GM18858 (cell line): ENCODE data around the gene RABL3.
A peak's percentile ranks its signal among the peaks of the same experiment; 100 is the strongest.
"Not testable (repeated sequence)": the region's sequence is repeated elsewhere in the genome, so short reads cannot be mapped to it uniquely, and the experiment has no call there.

Source experiments
- ATAC-seq: cut with Tn5 transposase; IDR thresholded peaks from one replicate; pipeline ENCODE4 v1.9.1; 2021; ENCODE audit not compliant: unreplicated experiment

RABL3 gene

GRCh38 chr3:120684896-120685295, 57.4 kb downstream of the RABL3 start:
- no peak for ATAC-seq

GRCh38 chr3:120683671-120684301, 58.5 kb downstream of the RABL3 start:
- no peak for ATAC-seq

- no peak for ATAC-seq
Measured at GRCh38 chr3:120683213-120683612, 59.1 kb downstream of the RABL3 start.

GRCh38 chr3:120682095-120682681, 60.1 kb downstream of the RABL3 start, which contains the start of gene HGD:
Gene HGD, minus strand, starts transcription at chr3:120682239. Its CDS starts 128 bp downstream, at chr3:120682111.
- ATAC-seq: no peak

GRCh38 chr3:120681506-120682038, 60.7 kb downstream of the RABL3 start:
- ATAC-seq: no peak

GRCh38 chr3:120681018-120681417, 61.3 kb downstream of the RABL3 start:
- no peak for ATAC-seq

GRCh38 chr3:120680193-120680894, 62.0 kb downstream of the RABL3 start:
- ATAC-seq: no peak

- ATAC-seq: peak; percentile 44
Measured at GRCh38 chr3:120678984-120679383, 63.3 kb downstream of the RABL3 start.

- peak; percentile 77 for ATAC-seq
Measured at GRCh38 chr3:120678331-120678947, 63.9 kb downstream of the RABL3 start.

- not testable (repeated sequence) for ATAC-seq
Measured at GRCh38 chr3:120677193-120677592, 65.1 kb downstream of the RABL3 start.

- no peak for ATAC-seq
Measured at GRCh38 chr3:120673116-120673515, 69.2 kb downstream of the RABL3 start.

GRCh38 chr3:120670576-120670975, 71.7 kb downstream of the RABL3 start:
- ATAC-seq: no peak

- ATAC-seq: no peak
Measured at GRCh38 chr3:120664926-120665325, 77.4 kb downstream of the RABL3 start.

GRCh38 chr3:120661945-120662344, 80.4 kb downstream of the RABL3 start:
- ATAC-seq: no peak

GRCh38 chr3:120661106-120661905, 81.0 kb downstream of the RABL3 start:
- no peak for ATAC-seq

GRCh38 chr3:120659834-120660233, 82.5 kb downstream of the RABL3 start:
- no peak for ATAC-seq

- ATAC-seq: no peak
Measured at GRCh38 chr3:120659285-120659684, 83.0 kb downstream of the RABL3 start.

GRCh38 chr3:120652896-120653545, 89.3 kb downstream of the RABL3 start:
- no peak for ATAC-seq

- no peak for ATAC-seq
Measured at GRCh38 chr3:120652281-120652680, 90.0 kb downstream of the RABL3 start.

GRCh38 chr3:120650311-120650710, 92.0 kb downstream of the RABL3 start:
- no peak for ATAC-seq
